Endometrial microvascular endothelial cells (primary cell): ENCODE measurements around the gene ALK. TPM values are rescaled to one million over a fixed set of nuclear protein-coding genes. Genes with fewer than 3 reads are reported as not detected.

ENCODE experiments used
- in situ Hi-C: cut with HindIII; loops from 2 replicates; pipeline ENCODE4 v1.10.0; 2017; ENCODE audit warnings: low sequenced_read_pairs, low pct_unique_long_range_greater_than_20kb; ENCODE audit errors: inconsistent ontology term
- total RNA-seq: library from RNA; depleted of rRNA; stranded (reverse); fragments of >200 nt; gene quantifications from one replicate; pipeline ENCODE4 v1.2.3, GENCODE V29; 2015; ENCODE audit errors: inconsistent ontology term

ALK gene
- total RNA-seq, 1 donor from 2014 or later = not detected

DNA sequence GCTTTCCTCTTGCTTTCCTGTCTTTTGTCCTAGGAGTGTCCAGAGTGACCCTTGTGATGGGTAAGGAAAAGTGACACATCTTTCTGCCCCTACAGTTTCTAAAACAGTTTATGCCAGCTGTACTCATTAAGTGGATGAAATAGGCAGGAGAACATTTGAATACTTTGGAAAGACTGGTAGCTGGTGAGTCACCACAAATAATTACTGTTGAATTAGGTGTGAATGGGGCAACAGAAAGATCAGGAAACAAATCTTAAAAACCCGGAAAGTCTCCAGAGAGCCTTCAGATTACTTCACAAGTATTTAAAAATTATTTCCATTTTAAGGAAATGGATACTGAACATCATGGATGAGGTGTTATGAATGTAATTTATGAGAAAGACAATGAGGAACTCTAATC is 527.7 kb downstream of the ALK start:
- in situ Hi-C loops = no loop called here

DNA sequence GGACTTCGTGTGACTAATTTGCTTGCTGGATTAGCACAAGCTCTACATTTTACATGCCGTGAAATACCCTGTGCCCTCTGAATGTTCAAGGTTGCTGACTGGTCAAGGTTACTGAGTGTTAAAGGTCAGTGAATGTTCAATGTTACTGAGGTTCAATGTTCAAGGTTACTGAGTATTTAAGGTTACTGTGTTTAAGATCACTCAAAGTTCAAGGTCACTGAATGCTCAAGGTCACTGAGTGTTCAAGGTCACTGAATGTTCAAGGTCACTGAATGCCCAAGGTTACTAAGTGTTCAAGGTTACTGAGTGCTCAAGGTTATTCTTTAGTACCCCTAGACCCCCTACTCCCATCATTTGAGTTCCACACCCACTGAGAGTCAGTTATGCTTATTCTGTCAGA is 528.6 kb downstream of the ALK start:
- in situ Hi-C loops = no loop called here

- in situ Hi-C loops = no loop called here
Observed at GRCh38 chr2:29390136-29390535, 531.2 kb downstream of the ALK start.

DNA sequence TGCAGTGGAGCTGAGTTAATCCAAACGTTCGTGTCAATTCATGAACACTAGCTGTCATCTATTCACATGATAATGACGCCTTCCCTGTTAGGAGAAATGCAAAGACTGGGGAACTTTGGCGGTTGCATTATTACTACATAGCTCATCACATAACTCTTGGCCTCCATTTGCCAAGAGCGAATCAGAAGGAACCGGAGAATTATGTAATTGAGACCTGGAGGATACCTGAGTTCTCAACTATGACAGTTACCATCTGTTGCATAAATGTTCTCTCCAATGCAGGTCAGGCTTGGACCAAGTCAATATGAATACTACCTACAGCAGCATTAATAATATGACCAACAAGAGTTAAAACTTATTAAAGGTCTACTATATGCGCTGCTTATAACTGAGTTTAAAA is 531.7 kb downstream of the ALK start:
- in situ Hi-C loops = no loop called here

DNA sequence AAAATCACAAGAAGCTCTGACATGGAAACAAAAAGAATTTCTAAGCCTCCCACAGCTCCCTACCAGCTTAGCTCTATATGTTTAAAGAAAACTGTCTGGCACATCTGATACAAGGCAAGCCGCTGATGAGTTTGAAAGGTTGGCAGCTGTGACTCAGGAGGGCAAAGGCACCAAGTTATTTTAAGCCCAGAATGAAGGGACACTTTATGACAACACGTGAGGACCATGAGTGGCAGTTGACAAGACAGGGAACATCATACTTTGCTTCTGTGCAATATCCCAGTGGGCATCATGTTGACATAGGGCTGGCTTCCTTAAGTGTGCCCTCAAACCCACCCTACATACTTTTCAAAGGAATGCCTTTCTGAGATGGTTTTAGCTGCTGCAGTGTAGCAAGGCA is 533.3 kb downstream of the ALK start:
- in situ Hi-C loops = no loop called here

DNA sequence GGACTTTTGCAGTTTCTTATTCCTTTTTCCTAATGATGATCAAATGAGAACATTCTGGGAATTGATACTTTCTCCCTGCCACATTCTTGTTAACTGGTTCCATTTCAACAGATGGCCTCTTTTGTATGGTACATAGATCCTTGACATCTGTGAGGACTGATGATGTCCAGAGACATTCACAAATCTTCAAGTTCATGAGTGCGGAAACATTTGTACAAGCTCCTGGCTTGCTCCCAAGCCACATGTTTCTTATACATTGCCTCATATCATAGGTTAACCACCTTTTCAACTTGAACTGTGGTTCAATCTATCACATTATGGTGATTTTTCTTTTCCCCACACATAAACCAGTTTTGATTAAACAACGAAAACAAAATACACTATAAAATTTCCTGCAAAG is 538.9 kb downstream of the ALK start:
- in situ Hi-C loops = no loop called here

- in situ Hi-C loops = no loop called here
Observed at GRCh38 chr2:29377788-29378187, 543.6 kb downstream of the ALK start.

DNA sequence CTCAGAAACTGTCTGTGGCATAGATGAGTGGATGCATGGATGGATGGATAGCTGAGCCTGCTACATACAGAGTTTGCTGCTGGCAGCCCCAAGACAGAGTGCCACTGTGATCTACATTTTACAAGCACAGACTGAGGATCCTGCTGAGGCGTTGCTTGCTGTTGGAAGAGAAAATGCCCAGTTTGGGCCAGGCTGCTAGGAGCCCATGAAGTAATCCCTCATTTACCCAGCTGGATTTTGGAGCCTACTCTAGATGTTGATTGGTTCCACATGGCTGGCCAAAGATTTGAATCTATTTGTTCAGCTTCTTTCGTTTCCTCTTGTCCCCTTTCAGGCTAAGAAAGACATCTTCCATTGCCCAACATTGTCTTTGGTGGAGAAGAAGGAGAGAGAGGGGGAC is 544.8 kb downstream of the ALK start:
- in situ Hi-C loops = no loop called here

DNA sequence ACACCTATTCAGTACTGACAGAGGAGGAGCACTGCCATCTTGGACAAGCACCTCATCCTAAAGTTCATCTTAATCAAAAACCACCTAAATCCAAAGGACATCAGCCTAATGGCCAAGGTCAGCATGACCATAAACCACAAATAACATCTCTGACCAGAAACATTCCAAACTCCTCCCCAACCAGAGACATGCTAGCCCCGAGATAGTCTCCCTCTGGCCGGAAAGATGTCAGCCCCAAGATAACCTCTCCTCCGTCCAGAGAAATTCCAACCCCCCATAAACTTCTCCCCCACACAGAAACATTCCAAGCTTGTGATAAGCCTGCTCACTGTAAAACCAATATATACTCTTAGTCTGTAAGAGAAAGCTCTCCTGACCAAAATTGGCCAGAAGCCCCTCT is 545.5 kb downstream of the ALK start:
- in situ Hi-C loops = no loop called here

DNA sequence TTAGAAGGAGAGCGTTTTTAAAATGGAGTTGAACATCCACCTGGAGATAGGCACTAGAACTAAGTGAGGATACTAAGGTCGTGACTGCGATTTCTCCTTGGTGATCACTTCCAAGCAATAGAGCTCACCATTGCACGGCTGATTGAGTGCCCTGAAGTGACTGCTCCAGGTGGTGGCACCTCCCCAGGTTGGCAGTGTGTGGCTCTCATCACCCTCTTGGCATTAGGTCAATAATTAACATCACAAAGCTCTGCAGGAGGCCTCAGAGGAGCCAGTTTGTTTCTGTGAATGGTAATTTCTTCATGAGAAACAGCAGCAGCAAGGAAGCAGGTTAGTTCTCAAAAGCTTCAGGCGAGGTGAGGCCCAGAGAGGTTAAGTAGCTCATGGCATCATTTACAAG is 546.6 kb downstream of the ALK start:
- in situ Hi-C loops = no loop called here

DNA sequence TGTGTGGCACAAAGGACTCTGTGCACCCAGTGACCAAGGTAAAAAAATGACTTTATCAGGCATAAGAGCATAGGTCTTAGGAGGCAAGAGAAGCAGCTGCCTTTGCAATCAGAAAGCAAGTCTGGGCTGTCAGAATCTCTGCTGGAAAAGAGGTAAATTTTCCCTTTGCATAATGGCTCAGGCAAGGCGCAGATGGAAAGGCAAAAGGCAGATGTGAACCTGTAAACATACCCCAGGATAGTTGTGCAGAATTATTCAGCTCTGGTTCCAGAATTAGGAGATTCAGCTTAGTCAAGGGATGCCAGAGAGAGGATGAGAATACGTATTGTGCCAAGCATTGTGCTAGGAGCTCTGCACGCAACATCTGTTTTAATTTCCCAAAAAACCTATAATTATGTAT is 547.5 kb downstream of the ALK start:
- in situ Hi-C loops = no loop called here

DNA sequence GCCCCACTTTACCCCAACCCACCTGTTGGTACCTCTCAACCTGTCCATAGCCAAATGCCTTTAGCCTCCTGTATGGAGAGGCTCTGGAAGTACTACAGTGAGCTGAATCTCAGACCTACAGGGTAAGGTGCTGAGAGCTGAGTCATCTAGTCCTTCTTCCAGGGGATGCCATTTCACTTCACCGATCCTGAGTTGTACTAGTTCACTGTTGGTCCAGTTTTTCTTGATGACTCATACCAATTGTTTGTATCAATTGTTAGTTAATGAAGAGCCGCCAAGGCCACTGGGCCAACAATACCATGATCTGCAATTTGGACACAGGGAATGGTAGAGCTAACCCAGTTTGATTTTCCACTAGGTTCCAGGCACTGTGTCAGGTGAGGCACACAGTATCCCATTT is 549.2 kb downstream of the ALK start:
- in situ Hi-C loops = no loop called here

DNA sequence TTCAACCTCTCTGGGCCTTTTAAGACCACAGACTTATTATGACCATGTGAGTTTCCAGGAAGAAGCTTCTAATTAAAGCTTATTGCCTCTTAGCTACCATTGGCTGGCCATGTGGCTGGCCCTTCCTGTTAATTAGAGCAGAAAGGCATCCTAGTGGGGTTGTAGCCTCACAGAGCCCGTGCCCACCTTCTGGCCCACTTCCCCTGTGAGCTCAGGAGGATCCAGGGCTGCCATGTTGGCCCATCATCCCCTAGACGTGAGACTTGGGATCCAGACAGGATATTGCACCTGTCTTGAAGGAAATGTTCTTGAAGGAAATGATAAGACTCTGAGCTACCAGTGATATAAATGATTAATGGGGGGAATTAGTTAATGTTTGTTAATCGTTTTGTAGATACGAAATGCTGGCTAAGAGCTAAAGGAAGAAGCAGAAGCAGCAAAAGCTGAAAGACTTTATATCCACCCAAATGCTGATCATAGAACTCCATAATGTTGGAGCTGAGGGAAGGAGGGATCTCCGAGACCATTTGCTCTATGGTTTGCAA is 550.7 kb downstream of the ALK start:
- in situ Hi-C loops = no loop called here

DNA sequence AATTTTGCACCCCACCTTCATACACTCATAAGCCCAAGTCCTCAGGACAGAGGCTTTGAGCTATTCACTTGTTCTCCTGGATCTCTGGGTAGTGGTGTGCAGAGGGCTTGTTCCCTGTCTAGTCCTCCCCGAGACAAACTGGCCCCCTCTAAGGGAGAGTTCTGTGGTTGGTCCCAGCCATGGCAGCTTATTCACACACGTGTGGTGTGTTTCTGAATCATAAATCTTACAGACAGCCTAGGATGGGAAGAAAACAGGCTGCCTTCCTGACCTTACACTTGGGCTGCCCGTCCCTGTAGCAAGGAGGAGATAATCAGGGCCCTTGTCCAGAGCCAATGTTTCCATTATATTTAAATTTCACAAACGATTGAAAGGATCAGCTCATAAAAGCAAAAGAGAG is 551.2 kb downstream of the ALK start:
- in situ Hi-C loops = no loop called here

DNA sequence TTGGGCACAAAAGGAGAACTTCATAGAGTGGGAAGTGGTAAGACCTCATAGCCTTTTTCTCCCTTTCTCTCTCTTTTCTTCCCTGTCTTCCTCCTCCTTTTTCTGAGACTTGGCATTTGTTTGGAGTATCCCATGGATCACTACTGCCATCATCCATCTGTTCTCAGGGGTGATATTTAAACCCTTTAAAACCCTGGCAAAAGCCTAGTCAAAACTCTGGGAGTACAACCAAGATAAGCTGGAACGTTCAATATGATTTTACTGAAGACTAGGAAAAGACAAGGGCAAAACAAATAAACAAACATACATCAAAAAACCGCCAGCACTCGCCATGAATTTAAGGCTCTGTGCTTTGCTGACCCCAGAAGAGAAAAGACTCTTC is 552.7 kb downstream of the ALK start:
- in situ Hi-C loops = no loop called here

- in situ Hi-C loops = no loop called here
Observed at GRCh38 chr2:29367986-29368658, 553.3 kb downstream of the ALK start.

- in situ Hi-C loops = no loop called here
Observed at GRCh38 chr2:29363111-29363510, 558.3 kb downstream of the ALK start.

DNA sequence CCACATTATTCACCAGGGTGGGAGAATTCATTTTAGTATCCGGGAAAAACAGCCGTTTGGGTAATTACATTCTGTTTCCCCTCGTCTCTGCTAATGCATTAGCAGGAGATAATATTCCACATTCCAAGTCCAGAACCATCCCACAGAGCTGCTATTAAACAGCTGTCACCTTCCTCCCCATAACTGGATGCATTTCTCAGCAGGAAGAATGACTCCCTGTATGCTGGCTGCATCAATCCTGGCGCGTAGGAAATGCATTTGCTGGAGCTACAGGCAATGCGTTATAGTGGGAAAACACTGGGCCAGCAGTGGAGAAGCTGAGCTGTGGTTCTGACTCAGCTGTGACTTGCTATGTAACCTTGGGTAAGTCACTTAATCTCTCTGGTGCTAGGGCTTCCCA is 560.2 kb downstream of the ALK start:
- in situ Hi-C loops = no loop called here

GRCh38 chr2:29360016-29360784 is 561.2 kb downstream of the ALK start:
- in situ Hi-C loops = no loop called here

GRCh38 chr2:29353403-29353991 is 567.9 kb downstream of the ALK start:
- in situ Hi-C loops = no loop called here
